ENCODE measurements around the gene LY6G6F. TPM values are rescaled to one million over a fixed set of nuclear protein-coding genes. Genes with fewer than 3 reads are reported as not detected.

Gene LY6G6F
- total RNA-seq, 1 donor from 2014 or later: not detected

DNA sequence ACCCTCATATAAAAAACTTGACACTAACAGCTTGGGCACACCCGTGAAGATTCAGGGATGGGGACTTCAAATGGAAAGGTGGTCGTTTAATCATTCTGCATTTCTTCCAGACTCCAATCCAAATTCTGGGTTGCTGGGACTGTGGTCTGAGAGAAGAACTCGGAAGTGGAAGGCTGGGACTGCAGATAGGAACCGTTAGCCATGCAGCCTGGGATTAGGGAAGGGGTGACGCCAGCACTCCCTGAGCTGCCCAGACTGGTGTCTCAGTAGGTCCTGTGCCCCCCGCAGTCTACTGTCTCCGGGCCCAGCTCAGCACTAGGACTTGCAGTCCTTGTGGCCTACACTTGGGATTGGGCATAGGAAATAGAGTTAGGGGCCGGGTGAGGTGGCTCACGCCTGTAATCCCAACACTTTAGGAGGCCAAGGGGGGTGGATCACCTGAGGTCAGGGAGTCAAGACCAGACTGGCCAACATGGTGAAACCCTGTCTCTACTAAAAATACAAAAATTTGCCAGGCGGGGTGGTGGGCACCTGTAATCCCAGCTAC lies 30.2 kb downstream of the LY6G6F start:
- Histone ChIP-seq H3K4me1 (ENCODE audit: insufficient read depth, low read length) (peaks cover 42% of the 10 kb centered on the region), H3K79me2 (ENCODE audit: insufficient read depth, low read length) (peaks cover 51% of the 10 kb centered on the region), H3K9me3 (ENCODE audit: insufficient read depth, low read depth, low read length) (no peaks in the 10 kb centered on the region), H3K4me2 (ENCODE audit: low read length) (peak overlapping the region; percentile 93), H3K9ac (ENCODE audit: low read length) (peak overlapping the region; percentile 90), H3K36me3 (ENCODE audit: insufficient read depth, low read length) (peaks cover 21% of the 10 kb centered on the region), H4K20me1 (ENCODE audit: insufficient read depth, low read length) (peaks cover 34% of the 10 kb centered on the region), H3K27me3 (ENCODE audit: insufficient read depth, low read length) (no peaks in the 10 kb centered on the region), H2AFZ (ENCODE audit: low read depth, low read length) (peak overlapping the region; percentile 49), H3K4me3 (ENCODE audit: insufficient read depth, low read depth, low read length) (peak overlapping the region; percentile 88), H3K27ac (ENCODE audit: low read depth, low read length) (peak overlapping the region; percentile 81)
- Mint-ChIP-seq H3K4me1 (ENCODE audit: low read depth, unreplicated experiment) (peaks cover 41% of the 10 kb centered on the region), H3K36me3 (ENCODE audit: low read depth, unreplicated experiment) (peaks cover 18% of the 10 kb centered on the region), H3K27me3 (ENCODE audit: low read depth, unreplicated experiment) (no peaks in the 10 kb centered on the region), H3K27ac (ENCODE audit: unreplicated experiment) (peak overlapping the region; percentile 99), H3K9me3 (ENCODE audit: unreplicated experiment) (no peaks in the 10 kb centered on the region), H3K4me3 (ENCODE audit: unreplicated experiment) (peak overlapping the region; percentile 99)
- no peak for TF ChIP-seq EZH2 (IDR thresholded peaks at IDR 0.05; ENCODE audit: insufficient read depth, low read length)
- TF ChIP-seq, protein P1, sequence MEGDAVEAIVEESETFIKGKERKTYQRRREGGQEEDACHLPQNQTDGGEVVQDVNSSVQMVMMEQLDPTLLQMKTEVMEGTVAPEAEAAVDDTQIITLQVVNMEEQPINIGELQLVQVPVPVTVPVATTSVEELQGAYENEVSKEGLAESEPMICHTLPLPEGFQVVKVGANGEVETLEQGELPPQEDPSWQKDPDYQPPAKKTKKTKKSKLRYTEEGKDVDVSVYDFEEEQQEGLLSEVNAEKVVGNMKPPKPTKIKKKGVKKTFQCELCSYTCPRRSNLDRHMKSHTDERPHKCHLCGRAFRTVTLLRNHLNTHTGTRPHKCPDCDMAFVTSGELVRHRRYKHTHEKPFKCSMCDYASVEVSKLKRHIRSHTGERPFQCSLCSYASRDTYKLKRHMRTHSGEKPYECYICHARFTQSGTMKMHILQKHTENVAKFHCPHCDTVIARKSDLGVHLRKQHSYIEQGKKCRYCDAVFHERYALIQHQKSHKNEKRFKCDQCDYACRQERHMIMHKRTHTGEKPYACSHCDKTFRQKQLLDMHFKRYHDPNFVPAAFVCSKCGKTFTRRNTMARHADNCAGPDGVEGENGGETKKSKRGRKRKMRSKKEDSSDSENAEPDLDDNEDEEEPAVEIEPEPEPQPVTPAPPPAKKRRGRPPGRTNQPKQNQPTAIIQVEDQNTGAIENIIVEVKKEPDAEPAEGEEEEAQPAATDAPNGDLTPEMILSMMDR (IDR thresholded peaks at IDR 0.05; ENCODE audit: insufficient read depth, low read depth, low read length): no peak
- DNase-seq (ENCODE audit: low read depth): no peak
- no peak for FAIRE-seq

DNA sequence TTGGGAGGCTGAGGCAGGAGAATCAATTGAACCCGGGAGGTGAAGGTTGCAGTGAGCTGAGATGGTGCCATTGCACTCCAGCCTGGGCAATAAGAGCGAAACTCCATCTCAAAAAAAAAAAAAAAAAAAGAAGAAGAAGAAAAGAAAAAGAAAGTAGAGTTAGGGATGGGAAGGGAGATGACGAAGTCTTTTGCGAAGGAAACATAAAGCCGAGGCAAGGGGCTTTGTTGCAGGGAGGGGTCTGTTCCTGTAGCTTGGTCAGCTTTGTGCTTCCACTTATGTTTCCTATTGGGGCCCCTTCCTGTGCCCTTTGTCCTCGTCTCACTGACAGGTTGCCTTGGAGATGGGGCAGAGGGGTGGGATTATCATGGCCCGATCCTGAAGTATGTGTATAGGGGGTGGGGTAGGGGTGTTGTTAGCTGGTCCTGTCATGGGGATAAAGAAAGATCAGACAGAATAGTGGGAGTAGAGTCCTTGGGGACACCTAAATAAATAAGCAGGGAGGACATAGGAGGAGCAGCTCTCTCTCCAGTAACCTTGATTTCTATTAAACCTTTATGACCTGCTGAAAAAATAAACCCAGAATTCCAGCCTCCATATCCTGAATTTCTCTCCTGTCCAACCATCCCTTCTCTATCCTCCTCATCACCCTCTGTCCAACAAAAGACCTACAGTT lies 30.8 kb downstream of the LY6G6F start:
- Histone ChIP-seq H3K9me3 (ENCODE audit: insufficient read depth, low read depth, low read length) (no peaks in the 10 kb centered on the region), H3K4me3 (ENCODE audit: insufficient read depth, low read depth, low read length) (peak overlapping the region; percentile 18), H3K4me1 (ENCODE audit: insufficient read depth, low read length) (peaks cover 42% of the 10 kb centered on the region), H3K27me3 (ENCODE audit: insufficient read depth, low read length) (no peaks in the 10 kb centered on the region), H3K27ac (ENCODE audit: low read depth, low read length) (peak overlapping the region; percentile 54), H4K20me1 (ENCODE audit: insufficient read depth, low read length) (peaks cover 28% of the 10 kb centered on the region), H3K79me2 (ENCODE audit: insufficient read depth, low read length) (peaks cover 46% of the 10 kb centered on the region), H2AFZ (ENCODE audit: low read depth, low read length) (peak overlapping the region; percentile 57), H3K4me2 (ENCODE audit: low read length) (peak overlapping the region; percentile 93), H3K9ac (ENCODE audit: low read length) (peak overlapping the region; percentile 50), H3K36me3 (ENCODE audit: insufficient read depth, low read length) (peaks cover 15% of the 10 kb centered on the region)
- no peak for DNase-seq (ENCODE audit: low read depth)
- FAIRE-seq: no peak
- Mint-ChIP-seq H3K36me3 (ENCODE audit: low read depth, unreplicated experiment) (peaks cover 16% of the 10 kb centered on the region), H3K9me3 (ENCODE audit: unreplicated experiment) (no peaks in the 10 kb centered on the region), H3K27me3 (ENCODE audit: low read depth, unreplicated experiment) (no peaks in the 10 kb centered on the region), H3K4me1 (ENCODE audit: low read depth, unreplicated experiment) (peaks cover 37% of the 10 kb centered on the region), H3K4me3 (ENCODE audit: unreplicated experiment) (peak overlapping the region; percentile 99), H3K27ac (ENCODE audit: unreplicated experiment) (peak overlapping the region; percentile 99)
- TF ChIP-seq EZH2 (IDR thresholded peaks at IDR 0.05; ENCODE audit: insufficient read depth, low read length): no peak
- TF ChIP-seq, protein P1 (IDR thresholded peaks at IDR 0.05; ENCODE audit: insufficient read depth, low read depth, low read length): no peak

Measured in astrocyte (in vitro differentiated cells and primary cell).